Bronchial epithelial cell (primary cell): ENCODE data around the gene CEND1. TPM values are rescaled to one million over a fixed set of nuclear protein-coding genes. Genes with fewer than 3 reads are reported as not detected.

Experiments
- DNase-seq: peaks from one replicate; pipeline ENCODE4 v3.0.0-alpha.2; 2010; ENCODE audit warnings: low read depth
- FAIRE-seq: peaks from 2 replicates; lab custom pipeline; 2011; peaks lifted over from hg19 to GRCh38; lab: Jason Lieb, UNC
- H3K27me3 ChIP-seq: 2 replicates; pipeline ENCODE4 v1.5.1; 2011; ENCODE audit warnings: low read length; ENCODE audit not compliant: control insufficient read depth, insufficient read depth
- H3K36me3 ChIP-seq: 2 replicates; pipeline ENCODE4 v1.5.1; 2011; ENCODE audit warnings: low read length; ENCODE audit not compliant: control insufficient read depth, insufficient read depth
- H3K4me3 ChIP-seq: 2 replicates; pipeline ENCODE4 v1.5.1; 2011; ENCODE audit warnings: mild to moderate bottlenecking, low read depth, low read length, control low read depth
- CTCF ChIP-seq: IDR thresholded peaks from 2 replicates; pipeline ENCODE4 v1.5.1; 2011; ENCODE audit warnings: mild to moderate bottlenecking, moderate library complexity, low read length, control low read depth, inconsistent platforms; ENCODE audit not compliant: insufficient read depth, severe bottlenecking
- total RNA-seq: library from RNA; depleted of rRNA; stranded (reverse); fragments of >200 nt; gene quantifications from 2 replicates; pipeline ENCODE4 v1.2.1, GENCODE V29; 2014

CEND1 gene
- total RNA-seq, 1 donor from 2014 or later, result not detected

GRCh38 chr11:802018-802617 is 12.2 kb upstream of the CEND1 start:
- H3K4me3 ChIP-seq, result no peak overlapping the region
- H3K36me3 ChIP-seq, result peaks cover 24% of the 10 kb centered on the region
- TF ChIP-seq CTCF, result no peak
- DNase-seq, result no peak
- no peak for FAIRE-seq
- no peaks in the 10 kb centered on the region for H3K27me3 ChIP-seq

GRCh38 chr11:801097-801780 is 11.3 kb upstream of the CEND1 start:
- DNase-seq, result no peak
- TF ChIP-seq CTCF, result no peak
- no peak overlapping the region for H3K4me3 ChIP-seq
- no peaks in the 10 kb centered on the region for H3K27me3 ChIP-seq
- H3K36me3 ChIP-seq, result peaks cover 24% of the 10 kb centered on the region
- FAIRE-seq, result no peak

- no peaks in the 10 kb centered on the region for H3K27me3 ChIP-seq
- no peak overlapping the region for H3K4me3 ChIP-seq
- DNase-seq (no peak), FAIRE-seq (no peak)
- no peak for TF ChIP-seq CTCF
- H3K36me3 ChIP-seq, result peaks cover 24% of the 10 kb centered on the region
Measured at GRCh38 chr11:800473-800872, 10.6 kb upstream of the CEND1 start.

GRCh38 chr11:799641-800316 is 9.9 kb upstream of the CEND1 start:
- DNase-seq (no peak), FAIRE-seq (no peak)
- Histone ChIP-seq H3K36me3 (peaks cover 24% of the 10 kb centered on the region), H3K4me3 (no peak overlapping the region), H3K27me3 (no peaks in the 10 kb centered on the region)
- no peak for TF ChIP-seq CTCF

GRCh38 chr11:798093-798713 is 8.3 kb upstream of the CEND1 start, which contains the start of gene SLC25A22:
SLC25A22 (minus strand) TSS chr11:798281; CDS start chr11:795006, 3,275 bp downstream.
- FAIRE-seq, result no peak

More at GRCh38 chr11:798093-798713, 8.3 kb upstream of the CEND1 start, which contains the start of gene SLC25A22:
- peak; percentile 55 for DNase-seq
- TF ChIP-seq CTCF, result peak; percentile 72
- H3K36me3 ChIP-seq, result peaks cover 27% of the 10 kb centered on the region
- H3K27me3 ChIP-seq, result no peaks in the 10 kb centered on the region
- peak within 1 kb of the TSS; percentile 97 for H3K4me3 ChIP-seq
